HCT116 (cell line): ENCODE data around the gene CBX5. TPM values are rescaled to one million over a fixed set of nuclear protein-coding genes. Genes with fewer than 3 reads are reported as not detected.
"Not testable (repeated sequence)": the region's sequence is repeated elsewhere in the genome, so short reads cannot be mapped to it uniquely, and the experiment has no call there.

Source experiments
- ATAC-seq: fragments of 200-7000 bp; cut with Tn5 transposase; 2 replicates; pipeline ENCODE4 v1.9.1; 2020; ENCODE audit warnings: mild to moderate bottlenecking, moderate library complexity
- BruUV-seq: library from RNA; stranded (reverse); fragments of 400-500 nt; replicated peaks from 2 replicates; lab custom pipeline; 2021; lab: Mats Ljungman, UMichigan
- CTCF ChIA-PET: fragments of 300-600 bp; sonication (Branson Sonifier 250); formaldehyde crosslinking; loops from one replicate; lab custom pipeline; 2021; ENCODE audit warnings: antibody characterized with exemption; lab: Charles Lee
- POLR2A ChIA-PET: fragments of 300-600, 350-600 bp; sonication (Branson Sonifier 250); formaldehyde crosslinking; loops from one replicate; lab custom pipeline; 2021; ENCODE audit warnings: antibody characterized with exemption; lab: Charles Lee
- RAD21 ChIA-PET, 2 experiments: fragments of 300-600 bp; sonication (Branson Sonifier 250); formaldehyde crosslinking; loops; one replicate each; lab custom pipeline; 2023; ENCODE audit warnings: low total read pairs in 2 of 2; ENCODE audit not compliant: uncharacterized antibody in 2 of 2, unreplicated experiment in 2 of 2, low non-redundant PET in 1 of 2; lab: Charles Lee
- DNase-seq: peaks from one replicate; pipeline ENCODE4 v3.0.0-alpha.2; 2010; ENCODE audit warnings: low read depth, low spot score
- H2AFZ ChIP-seq: fragments of 200-600 bp; shearing (Covaris generic), sonication (generic); 2 replicates; pipeline ENCODE4 v1.6.1; 2017; ENCODE audit warnings: low read depth, mixed run types, mixed read lengths, antibody characterized with exemption, low read length; ENCODE audit not compliant: poor library complexity, severe bottlenecking
- H3K27ac ChIP-seq: 2 replicates; pipeline ENCODE4 v1.5.1; 2012; ENCODE audit warnings: low read depth, low read length
- H3K27me3 ChIP-seq: fragments of 200-600 bp; sonication (generic); 2 replicates; pipeline ENCODE4 v1.6.1; 2016; ENCODE audit warnings: mixed run types, low read length, mixed read lengths; ENCODE audit not compliant: insufficient read depth
- H3K36me3 ChIP-seq, 2 experiments: fragments of 200-500 bp in 1 of 2; fragments of 200-600 bp in 1 of 2; sonication (Bioruptor generic) in 1 of 2; sonication (generic) in 1 of 2; 2 replicates each; pipeline versions ENCODE4 v1.5.1 to v1.6.1; 2014 to 2016; ENCODE audit warnings: low read length in 2 of 2, inconsistent platforms in 1 of 2, mixed read lengths in 1 of 2, mixed run types in 1 of 2; ENCODE audit not compliant: insufficient read depth in 2 of 2, control insufficient read depth in 1 of 2
- H3K4me1 ChIP-seq, 2 experiments: fragments of 200-600 bp in 1 of 2; sonication (generic) in 1 of 2; 2 replicates each; pipeline versions ENCODE4 v1.5.1 to v1.6.1; 2012 to 2017; ENCODE audit warnings: low read length in 2 of 2, inconsistent platforms in 1 of 2, mild to moderate bottlenecking in 1 of 2, mixed read lengths in 1 of 2, mixed run types in 1 of 2, moderate library complexity in 1 of 2; ENCODE audit not compliant: insufficient read depth in 2 of 2, control insufficient read depth in 1 of 2
- H3K4me2 ChIP-seq: fragments of 200-600 bp; sonication (generic); 2 replicates; pipeline ENCODE4 v1.6.1; 2017; ENCODE audit warnings: mixed run types, low read length, mixed read lengths
- H3K4me3 ChIP-seq, 2 experiments: fragments of 200-600 bp in 1 of 2; sonication (generic) in 1 of 2; replicated peaks in 1 of 2; 2 replicates each; pipeline ENCODE4 v1.5.1; 2011 to 2016; ENCODE audit warnings: low read length in 2 of 2, control low read depth in 1 of 2, low read depth in 1 of 2, mild to moderate bottlenecking in 1 of 2, mixed read lengths in 1 of 2, mixed run types in 1 of 2
- H3K79me2 ChIP-seq: fragments of 200-600 bp; sonication (generic); 2 replicates; pipeline ENCODE4 v1.6.1; 2017; ENCODE audit warnings: mild to moderate bottlenecking, mixed run types, low read length, moderate library complexity, mixed read lengths; ENCODE audit not compliant: insufficient read depth
- H3K9ac ChIP-seq: fragments of 200-600 bp; sonication (generic); 2 replicates; pipeline ENCODE4 v1.6.1; 2016; ENCODE audit warnings: low read length, mixed read lengths
- H3K9me2 ChIP-seq: fragments of 200-600 bp; sonication (generic), shearing (Covaris generic); 2 replicates; pipeline ENCODE4 v1.6.1; 2017; ENCODE audit warnings: mixed run types, mild to moderate bottlenecking, moderate library complexity; ENCODE audit not compliant: insufficient read depth
- H3K9me3 ChIP-seq, 2 experiments: fragments of 200-500 bp in 1 of 2; fragments of 200-600 bp in 1 of 2; sonication (Bioruptor generic) in 1 of 2; sonication (generic) in 1 of 2; 2 replicates each; pipeline ENCODE4 v1.6.1; 2014 to 2017; ENCODE audit warnings: low read length in 2 of 2, mixed read lengths in 2 of 2, inconsistent platforms in 1 of 2, low read depth in 1 of 2, mild to moderate bottlenecking in 1 of 2, mixed run types in 1 of 2, moderate library complexity in 1 of 2; ENCODE audit not compliant: control insufficient read depth in 1 of 2, insufficient read depth in 1 of 2
- H4K20me1 ChIP-seq: fragments of 200-600 bp; sonication (generic), shearing (Covaris generic); 2 replicates; pipeline ENCODE4 v1.6.1; 2017; ENCODE audit warnings: mixed run types, mild to moderate bottlenecking, moderate library complexity; ENCODE audit not compliant: insufficient read depth
- CBX3 ChIP-seq: IDR thresholded peaks from 2 replicates; pipeline ENCODE4 v1.6.1; 2012; ENCODE audit warnings: low read depth
- SIN3A ChIP-seq: IDR thresholded peaks from 2 replicates; pipeline ENCODE4 v1.6.1; 2012; ENCODE audit warnings: low read depth
- YY1 ChIP-seq: IDR thresholded peaks from 2 replicates; pipeline ENCODE4 v1.6.1; 2011; ENCODE audit warnings: low read length, low read depth, moderate library complexity, mild to moderate bottlenecking; ENCODE audit not compliant: insufficient replicate concordance; ENCODE audit errors: extremely low read depth
- ZFX ChIP-seq: fragments of 450-650 bp; IDR thresholded peaks from 2 replicates; pipeline ENCODE4 v1.6.1; 2017
- intact Hi-C: fragments of 100-400 bp; cut with micrococcal nuclease; formaldehyde crosslinking; loops from 2 replicates; pipeline ENCODE4 v1.10.0; 2022
- total RNA-seq: library from RNA; stranded (reverse); gene quantifications from one replicate; pipeline ENCODE4 v1.2.1, GENCODE V29; 2021; ENCODE audit not compliant: unreplicated experiment
- TF ChIP-seq, protein P1 (sequence below): IDR thresholded peaks from 2 replicates; pipeline ENCODE4 v1.6.1; 2012
- TF ChIP-seq, protein P2 (sequence below): IDR thresholded peaks from 2 replicates; pipeline ENCODE4 v1.6.1; 2012; ENCODE audit warnings: low read depth
- TF ChIP-seq, protein P3 (sequence below): IDR thresholded peaks from 2 replicates; pipeline ENCODE4 v1.6.1; 2011; ENCODE audit warnings: mild to moderate bottlenecking, low read length, moderate library complexity; ENCODE audit not compliant: insufficient replicate concordance; ENCODE audit errors: extremely low read depth

The CBX5 gene
- total RNA-seq, 1 experiment from 2014 or later, result 72.3 TPM

DNA sequence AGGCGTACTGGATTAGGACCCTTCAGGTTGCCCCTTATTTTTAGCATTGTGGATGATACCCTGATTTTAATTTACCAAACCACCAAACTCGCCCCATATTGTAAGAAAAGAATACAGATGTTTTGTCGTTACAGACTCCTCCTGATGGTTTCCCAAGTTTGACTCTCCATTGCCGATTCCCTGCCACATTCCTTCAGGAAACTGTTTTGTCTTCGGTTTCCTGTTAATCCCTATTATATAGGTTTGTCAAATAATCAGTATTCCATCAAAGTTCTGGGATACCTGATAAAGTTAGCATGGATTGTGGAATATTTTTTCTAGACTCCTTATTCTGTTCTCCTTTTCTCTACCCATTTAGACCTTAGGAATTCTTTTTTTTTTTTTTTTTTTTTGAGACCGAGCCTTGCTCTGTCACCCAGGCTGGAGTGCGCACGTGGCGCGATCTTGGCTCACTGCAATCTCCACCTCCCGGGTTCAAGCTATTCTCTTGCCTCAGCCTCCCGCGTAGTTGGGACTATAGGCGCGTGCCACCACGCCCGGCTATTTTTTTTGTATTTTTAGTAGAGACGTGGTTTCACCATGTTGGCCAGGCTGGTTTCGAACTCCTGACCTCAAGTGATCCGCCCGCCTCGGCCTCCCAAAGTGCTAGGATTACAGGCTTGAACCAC is 45.7 kb upstream of the CBX5 start:
- ChIA-PET POLR2A (interaction anchor here (0.6 to 5.9 kb wide), 24 partner anchors 10 to 325 kb away, joined by 3 to 73 read pairs (median 4); partner anchors contain the start of genes CBX5, HNRNPA1, HOXC9 and NFE2), RAD21 (interaction anchor here (0.6 to 1.3 kb wide), 7 partner anchors 32 to 106 kb away, joined by 3 to 9 read pairs (median 4); no protein-coding TSS in a partner anchor), CTCF (interaction anchor here (0.6 to 5.5 kb wide), 37 partner anchors 10 to 338 kb away, joined by 3 to 63 read pairs (median 4); partner anchors contain the start of genes CBX5, HNRNPA1 and NFE2)
- not testable (repeated sequence) for DNase-seq, H2AFZ ChIP-seq, H4K20me1 ChIP-seq, H3K9me3 ChIP-seq, ATAC-seq, H3K9me2 ChIP-seq, H3K27me3 ChIP-seq
- peaks cover 43 to 50% of the 10 kb centered on the region in 2 experiments for H3K4me1 ChIP-seq
- peak overlapping the region; percentile 94 for H3K4me2 ChIP-seq
- peak overlapping the region; percentile 100 for H3K9ac ChIP-seq
- 0 out of 2 replicates have a peak, but pooled peaks have one; percentile 36 for TF ChIP-seq SIN3A
- TF ChIP-seq, protein P1, sequence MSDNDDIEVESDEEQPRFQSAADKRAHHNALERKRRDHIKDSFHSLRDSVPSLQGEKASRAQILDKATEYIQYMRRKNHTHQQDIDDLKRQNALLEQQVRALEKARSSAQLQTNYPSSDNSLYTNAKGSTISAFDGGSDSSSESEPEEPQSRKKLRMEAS, result peak; percentile 77
- TF ChIP-seq ZFX, result peak; percentile 67; the same call in 1 of the 2 replicates
- peaks cover 3 to 10% of the 10 kb centered on the region in 2 experiments; a peak in 3 of 4 replicates for H3K36me3 ChIP-seq
- TSS peak; percentile 80 for BruUV-seq
- intact Hi-C loops, result loop anchor here (1.0 to 5.0 kb wide), 3 partner anchors 15 to 45 kb away; partner anchors contain the start of genes CBX5, GPR84 and HNRNPA1
- H3K79me2 ChIP-seq, result peaks cover 52% of the 10 kb centered on the region
- H3K4me3 ChIP-seq, result peak overlapping the region; percentile 98
- H3K27ac ChIP-seq, result peak overlapping the region; percentile 90

DNA sequence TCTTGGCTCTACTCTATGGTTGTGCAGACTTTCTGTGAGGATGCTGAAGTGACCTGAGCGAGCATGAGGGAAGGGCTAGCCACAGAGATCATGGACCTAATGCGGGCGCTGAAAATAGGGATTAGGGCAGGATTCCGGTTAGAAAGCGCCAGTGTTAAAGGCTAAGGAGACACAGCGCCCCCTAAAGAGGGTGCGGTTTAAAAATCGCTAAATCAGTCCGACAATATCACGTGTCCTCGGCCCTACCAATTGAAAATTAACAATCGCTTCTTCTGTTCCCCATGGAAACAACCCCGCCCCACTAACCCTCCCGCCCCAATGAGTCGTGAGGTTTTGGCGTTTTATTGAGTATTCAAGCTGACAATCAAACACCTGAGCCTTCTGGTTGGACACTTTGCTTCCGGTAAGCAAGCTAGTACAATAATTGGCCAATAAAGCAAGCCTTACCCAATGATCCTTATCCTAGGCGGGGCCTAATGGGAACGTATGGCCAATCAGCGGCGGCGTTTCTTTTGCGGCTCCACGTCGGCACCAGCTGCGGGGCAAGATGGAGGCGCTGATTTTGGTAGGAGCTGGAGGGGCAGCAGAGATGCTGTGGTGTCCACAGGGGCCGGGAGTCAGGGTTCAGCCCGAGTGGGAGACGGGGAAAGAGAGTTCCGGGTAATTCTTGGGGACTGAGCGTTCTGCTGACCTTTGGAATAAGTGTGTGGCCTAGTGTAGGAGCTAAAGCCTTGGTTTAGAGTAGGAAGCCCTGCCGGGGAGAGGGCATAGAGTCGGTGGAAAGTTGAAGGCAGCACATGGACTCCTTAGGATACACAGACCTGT is 44.9 kb upstream of the CBX5 start, which contains the start of gene COPZ1:
Gene COPZ1, plus strand, starts transcription at position 515 of the 825 bp plus-strand sequence. Its CDS starts 33 bp downstream, at position 548.
- Histone ChIP-seq H3K79me2 (peaks cover 44% of the 10 kb centered on the region), H3K4me2 (peak within 1 kb of the TSS; percentile 94), H3K27ac (peak within 1 kb of the TSS; percentile 90), H4K20me1 (no peaks in the 10 kb centered on the region), H3K9me2 (no peaks in the 10 kb centered on the region), H3K36me3 (peaks cover 3% of the 10 kb centered on the region in 2 experiments; a peak in 2 of 4 replicates), H2AFZ (peak within 1 kb of the TSS; percentile 98), H3K4me3 (peak within 1 kb of the TSS; percentile 98), H3K9me3 (no peaks in the 10 kb centered on the region), H3K27me3 (no peaks in the 10 kb centered on the region), H3K9ac (peak within 1 kb of the TSS; percentile 100), H3K4me1 (peaks cover 35 to 43% of the 10 kb centered on the region in 2 experiments)
- BruUV-seq, result no TSS peak
- ChIA-PET POLR2A (interaction anchor here (0.6 to 5.9 kb wide), 24 partner anchors 11 to 325 kb away, joined by 3 to 73 read pairs (median 4); partner anchors contain the start of genes CBX5, HNRNPA1, HOXC9 and NFE2), RAD21 (interaction anchor here (0.6 to 1.3 kb wide), 8 partner anchors 31 to 105 kb away, joined by 3 to 9 read pairs (median 4); no protein-coding TSS in a partner anchor), CTCF (interaction anchor here (0.6 to 5.5 kb wide), 37 partner anchors 9 to 337 kb away, joined by 3 to 63 read pairs (median 4); partner anchors contain the start of genes CBX5, HNRNPA1 and NFE2)
- intact Hi-C loops, result loop anchor here (1.0 to 5.0 kb wide), 4 partner anchors 14 to 45 kb away; partner anchors contain the start of genes CBX5, GPR84 and HNRNPA1
- DNase-seq (peak; percentile 99), ATAC-seq (peak; percentile 86)
- TF ChIP-seq YY1 (peak; percentile 93), CBX3 (no peak)
- TF ChIP-seq, protein P2, sequence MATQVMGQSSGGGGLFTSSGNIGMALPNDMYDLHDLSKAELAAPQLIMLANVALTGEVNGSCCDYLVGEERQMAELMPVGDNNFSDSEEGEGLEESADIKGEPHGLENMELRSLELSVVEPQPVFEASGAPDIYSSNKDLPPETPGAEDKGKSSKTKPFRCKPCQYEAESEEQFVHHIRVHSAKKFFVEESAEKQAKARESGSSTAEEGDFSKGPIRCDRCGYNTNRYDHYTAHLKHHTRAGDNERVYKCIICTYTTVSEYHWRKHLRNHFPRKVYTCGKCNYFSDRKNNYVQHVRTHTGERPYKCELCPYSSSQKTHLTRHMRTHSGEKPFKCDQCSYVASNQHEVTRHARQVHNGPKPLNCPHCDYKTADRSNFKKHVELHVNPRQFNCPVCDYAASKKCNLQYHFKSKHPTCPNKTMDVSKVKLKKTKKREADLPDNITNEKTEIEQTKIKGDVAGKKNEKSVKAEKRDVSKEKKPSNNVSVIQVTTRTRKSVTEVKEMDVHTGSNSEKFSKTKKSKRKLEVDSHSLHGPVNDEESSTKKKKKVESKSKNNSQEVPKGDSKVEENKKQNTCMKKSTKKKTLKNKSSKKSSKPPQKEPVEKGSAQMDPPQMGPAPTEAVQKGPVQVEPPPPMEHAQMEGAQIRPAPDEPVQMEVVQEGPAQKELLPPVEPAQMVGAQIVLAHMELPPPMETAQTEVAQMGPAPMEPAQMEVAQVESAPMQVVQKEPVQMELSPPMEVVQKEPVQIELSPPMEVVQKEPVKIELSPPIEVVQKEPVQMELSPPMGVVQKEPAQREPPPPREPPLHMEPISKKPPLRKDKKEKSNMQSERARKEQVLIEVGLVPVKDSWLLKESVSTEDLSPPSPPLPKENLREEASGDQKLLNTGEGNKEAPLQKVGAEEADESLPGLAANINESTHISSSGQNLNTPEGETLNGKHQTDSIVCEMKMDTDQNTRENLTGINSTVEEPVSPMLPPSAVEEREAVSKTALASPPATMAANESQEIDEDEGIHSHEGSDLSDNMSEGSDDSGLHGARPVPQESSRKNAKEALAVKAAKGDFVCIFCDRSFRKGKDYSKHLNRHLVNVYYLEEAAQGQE, result no peak
- TF ChIP-seq, protein P3, sequence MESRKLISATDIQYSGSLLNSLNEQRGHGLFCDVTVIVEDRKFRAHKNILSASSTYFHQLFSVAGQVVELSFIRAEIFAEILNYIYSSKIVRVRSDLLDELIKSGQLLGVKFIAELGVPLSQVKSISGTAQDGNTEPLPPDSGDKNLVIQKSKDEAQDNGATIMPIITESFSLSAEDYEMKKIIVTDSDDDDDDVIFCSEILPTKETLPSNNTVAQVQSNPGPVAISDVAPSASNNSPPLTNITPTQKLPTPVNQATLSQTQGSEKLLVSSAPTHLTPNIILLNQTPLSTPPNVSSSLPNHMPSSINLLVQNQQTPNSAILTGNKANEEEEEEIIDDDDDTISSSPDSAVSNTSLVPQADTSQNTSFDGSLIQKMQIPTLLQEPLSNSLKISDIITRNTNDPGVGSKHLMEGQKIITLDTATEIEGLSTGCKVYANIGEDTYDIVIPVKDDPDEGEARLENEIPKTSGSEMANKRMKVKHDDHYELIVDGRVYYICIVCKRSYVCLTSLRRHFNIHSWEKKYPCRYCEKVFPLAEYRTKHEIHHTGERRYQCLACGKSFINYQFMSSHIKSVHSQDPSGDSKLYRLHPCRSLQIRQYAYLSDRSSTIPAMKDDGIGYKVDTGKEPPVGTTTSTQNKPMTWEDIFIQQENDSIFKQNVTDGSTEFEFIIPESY, result no peak
- TF ChIP-seq, protein P1, result peak; percentile 5; the same call in 1 of the 2 replicates
